Lower leg skin (tissue), 4 donors: ENCODE data around the gene NFX1. TPM values are rescaled to one million over a fixed set of nuclear protein-coding genes. Genes with fewer than 3 reads are reported as not detected.
"Not testable (repeated sequence)": the region's sequence is repeated elsewhere in the genome, so short reads cannot be mapped to it uniquely, and the experiment has no call there.

Source experiments
- DNase-seq, 2 donors: peaks; one replicate each; pipeline ENCODE4 v3.0.0-alpha.2; 2019; ENCODE audit warnings: low spot score in 2 of 2
- H3K4me3 ChIP-seq: fragments of 200-600 bp; sonication (generic); 2 replicates; pipeline ENCODE4 v1.5.1; 2017; ENCODE audit warnings: mild to moderate bottlenecking, low read depth; ENCODE audit not compliant: poor library complexity, severe bottlenecking
- POLR2A ChIP-seq, 2 donors: fragments of 450-650 bp; IDR thresholded peaks; one replicate each; pipeline ENCODE4 v1.6.1; 2016 to 2017; ENCODE audit warnings: antibody characterized with exemption in 2 of 2, mild to moderate bottlenecking in 1 of 2, moderate library complexity in 1 of 2
- WGBS, 2 donors: methylation state at CpG; one replicate each; pipeline ENCODE4 v1.1.5; 2018; 5-methylcytosine and 5-hydroxymethylcytosine counted together
- intact Hi-C: fragments of 100-400 bp; cut with DNase I; formaldehyde crosslinking; loops from one replicate; pipeline ENCODE4 v1.15.0; 2023; ENCODE audit warnings: low total_unique reads
- total RNA-seq, 4 donors: library from RNA; depleted of rRNA; stranded (reverse); fragments of >200 nt; gene quantifications; one replicate each; pipeline ENCODE4 v1.1.0, GENCODE V29; 2016
- TF ChIP-seq, protein P1 (sequence below), 3 donors: fragments of 450-650 bp; IDR thresholded peaks; one replicate each; pipeline ENCODE4 v1.5.1; 2016; ENCODE audit warnings: antibody characterized with exemption in 3 of 3, mild to moderate bottlenecking in 3 of 3, moderate library complexity in 2 of 3

The NFX1 gene
- total RNA-seq, 4 donors from 2014 or later, result 39.3 to 53.6 (median 47.1) TPM

DNA sequence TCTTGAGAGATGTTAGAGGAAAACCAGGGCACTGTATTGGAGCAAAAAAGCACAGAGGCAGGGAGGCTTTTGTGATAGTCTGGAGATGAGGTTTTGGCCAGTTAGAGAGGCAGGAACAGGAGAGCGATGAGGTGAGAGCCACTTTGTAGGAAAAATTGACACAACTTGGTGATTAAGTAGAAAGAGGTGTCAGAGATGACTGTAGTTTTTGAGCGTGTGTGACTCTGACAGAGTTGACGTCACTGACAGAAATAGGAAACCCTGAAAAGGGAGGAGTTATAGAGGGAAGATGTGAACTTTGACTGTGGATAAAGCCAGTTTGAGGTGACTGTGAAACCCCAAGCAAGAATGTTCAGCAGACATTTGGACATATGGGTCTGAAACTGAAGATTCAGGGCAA, 15.7 kb downstream of the NFX1 start:
- no peak overlapping the region for H3K4me3 ChIP-seq
- intact Hi-C loops, result no loop called here
- no peak for DNase-seq
- TF ChIP-seq POLR2A (IDR thresholded peaks at IDR 0.05), result no peak
- TF ChIP-seq, protein P1, sequence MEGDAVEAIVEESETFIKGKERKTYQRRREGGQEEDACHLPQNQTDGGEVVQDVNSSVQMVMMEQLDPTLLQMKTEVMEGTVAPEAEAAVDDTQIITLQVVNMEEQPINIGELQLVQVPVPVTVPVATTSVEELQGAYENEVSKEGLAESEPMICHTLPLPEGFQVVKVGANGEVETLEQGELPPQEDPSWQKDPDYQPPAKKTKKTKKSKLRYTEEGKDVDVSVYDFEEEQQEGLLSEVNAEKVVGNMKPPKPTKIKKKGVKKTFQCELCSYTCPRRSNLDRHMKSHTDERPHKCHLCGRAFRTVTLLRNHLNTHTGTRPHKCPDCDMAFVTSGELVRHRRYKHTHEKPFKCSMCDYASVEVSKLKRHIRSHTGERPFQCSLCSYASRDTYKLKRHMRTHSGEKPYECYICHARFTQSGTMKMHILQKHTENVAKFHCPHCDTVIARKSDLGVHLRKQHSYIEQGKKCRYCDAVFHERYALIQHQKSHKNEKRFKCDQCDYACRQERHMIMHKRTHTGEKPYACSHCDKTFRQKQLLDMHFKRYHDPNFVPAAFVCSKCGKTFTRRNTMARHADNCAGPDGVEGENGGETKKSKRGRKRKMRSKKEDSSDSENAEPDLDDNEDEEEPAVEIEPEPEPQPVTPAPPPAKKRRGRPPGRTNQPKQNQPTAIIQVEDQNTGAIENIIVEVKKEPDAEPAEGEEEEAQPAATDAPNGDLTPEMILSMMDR (IDR thresholded peaks at IDR 0.05), result no peak
- 91 to 95% methylated on average over 3 of the region's 3 CpGs for WGBS, 2 donors

DNA sequence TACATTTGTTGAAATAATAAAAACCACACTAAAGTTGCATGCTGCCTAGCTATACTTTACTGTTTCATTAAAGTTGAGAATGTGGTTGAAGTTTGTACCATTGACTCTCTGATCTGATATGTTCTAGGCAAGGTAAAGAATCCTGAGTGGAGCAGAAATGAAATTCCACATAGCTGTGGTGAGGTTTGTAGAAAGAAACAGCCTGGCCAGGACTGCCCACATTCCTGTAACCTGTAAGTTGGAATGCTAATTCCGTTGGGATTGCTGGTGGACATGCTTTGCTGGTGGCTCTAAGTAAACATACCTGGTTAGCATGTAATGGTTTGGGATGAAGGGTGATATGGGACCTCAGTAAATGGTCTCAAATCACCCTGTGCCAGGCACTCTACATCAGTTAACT, 16.8 kb downstream of the NFX1 start:
- TF ChIP-seq, protein P1 (IDR thresholded peaks at IDR 0.05), result no peak
- no peak for TF ChIP-seq POLR2A (IDR thresholded peaks at IDR 0.05)
- 62 to 92% methylated on average over 1 of the region's 1 CpG for WGBS, 2 donors
- no peak for DNase-seq
- intact Hi-C loops, result no loop called here
- no peak overlapping the region for H3K4me3 ChIP-seq

DNA sequence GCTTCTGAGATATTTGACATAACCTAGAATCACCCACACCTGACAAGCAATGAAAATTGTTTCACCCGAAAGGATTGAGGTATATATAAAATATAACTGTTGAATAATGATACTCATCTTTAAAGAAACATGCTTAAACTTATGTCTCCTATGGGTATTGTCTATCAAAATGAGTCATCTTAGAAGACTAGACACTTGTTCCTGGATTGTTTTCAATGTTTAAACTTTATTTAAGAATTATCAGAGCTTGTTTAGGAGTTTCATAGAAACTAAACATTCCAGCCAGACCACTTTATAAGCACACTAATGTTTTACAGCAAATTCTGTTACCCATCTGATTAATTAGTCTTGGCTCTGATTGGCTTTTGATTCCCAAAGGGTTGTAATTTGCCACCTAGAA, 19.6 kb downstream of the NFX1 start:
- TF ChIP-seq, protein P1 (IDR thresholded peaks at IDR 0.05), result no peak
- no peak for TF ChIP-seq POLR2A (IDR thresholded peaks at IDR 0.05)
- 55 to 72% methylated on average over 1 of the region's 1 CpG for WGBS, 2 donors
- intact Hi-C loops, result no loop called here
- no peak for DNase-seq
- H3K4me3 ChIP-seq, result no peak overlapping the region

DNA sequence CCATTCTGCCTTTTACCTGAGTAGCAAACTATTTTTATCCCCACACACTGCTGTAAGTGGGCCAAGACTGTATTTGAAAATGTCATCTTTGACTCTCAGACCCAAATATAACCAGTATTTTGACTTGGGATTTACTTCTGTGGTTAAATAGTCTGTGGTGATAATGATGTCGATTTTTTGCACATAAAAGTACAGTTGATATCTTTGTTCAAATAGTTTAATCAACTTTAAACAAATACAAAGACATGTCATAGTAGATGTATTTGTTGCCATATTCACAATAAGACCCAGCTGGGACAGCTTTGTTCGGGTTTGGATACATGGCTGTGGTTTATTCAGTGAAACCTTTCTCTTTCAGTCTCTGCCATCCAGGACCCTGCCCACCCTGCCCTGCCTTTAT, 20.4 kb downstream of the NFX1 start:
- DNase-seq, result no peak
- H3K4me3 ChIP-seq, result no peak overlapping the region
- WGBS, 2 donors, result 86 to 89% methylated on average over 2 of the region's 2 CpGs
- intact Hi-C loops, result no loop called here
- no peak for TF ChIP-seq POLR2A (IDR thresholded peaks at IDR 0.05)
- TF ChIP-seq, protein P1 (IDR thresholded peaks at IDR 0.05), result no peak

DNA sequence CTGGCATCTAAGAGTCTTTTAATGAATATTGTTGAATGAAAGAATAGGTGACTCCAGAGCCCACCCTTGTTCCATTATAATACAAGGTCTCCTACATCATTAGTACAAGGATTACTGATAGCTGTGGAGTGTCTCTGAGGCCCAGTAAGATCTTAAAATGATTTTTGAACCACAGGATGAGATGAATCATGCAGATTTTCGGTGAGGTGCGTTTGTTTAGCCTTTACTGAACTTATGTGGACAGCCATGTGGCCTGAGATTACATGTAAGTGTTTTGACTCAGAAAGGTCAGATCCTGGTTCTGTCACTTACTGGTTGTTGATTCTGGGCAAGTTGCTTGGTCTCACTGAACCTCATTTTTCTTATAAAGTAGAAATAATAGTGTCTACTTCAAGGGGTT, 21.6 kb downstream of the NFX1 start:
- intact Hi-C loops, result no loop called here
- H3K4me3 ChIP-seq, result no peak overlapping the region
- no peak for DNase-seq
- 73 to 94% methylated on average over 2 of the region's 2 CpGs for WGBS, 2 donors
- TF ChIP-seq, protein P1 (IDR thresholded peaks at IDR 0.05), result no peak
- no peak for TF ChIP-seq POLR2A (IDR thresholded peaks at IDR 0.05)

DNA sequence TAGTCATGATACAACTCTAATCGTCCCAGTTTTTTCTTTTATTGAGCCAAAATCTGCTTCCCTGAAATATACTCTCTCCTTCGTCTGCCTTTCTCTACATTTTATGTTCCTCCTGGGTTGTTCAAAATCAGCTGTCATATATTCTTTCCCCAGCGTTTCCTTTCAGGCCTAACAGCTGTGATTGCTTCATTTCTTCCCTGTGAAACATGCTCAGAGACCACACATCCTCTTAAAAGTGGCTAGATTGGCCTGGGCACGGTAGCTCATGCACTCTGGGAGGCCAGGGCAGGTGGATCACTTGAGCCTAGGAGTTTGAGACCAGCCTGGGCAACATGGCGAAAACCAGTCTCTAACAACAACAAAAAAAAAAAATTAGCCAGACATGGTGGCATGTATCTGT, 25.1 kb downstream of the NFX1 start:
- intact Hi-C loops, result no loop called here
- 80 to 86% methylated on average over 5 of the region's 5 CpGs for WGBS, 2 donors
- no peak overlapping the region for H3K4me3 ChIP-seq
- DNase-seq, result no peak
- no peak for TF ChIP-seq POLR2A (IDR thresholded peaks at IDR 0.05)
- TF ChIP-seq, protein P1 (IDR thresholded peaks at IDR 0.05), result no peak

DNA sequence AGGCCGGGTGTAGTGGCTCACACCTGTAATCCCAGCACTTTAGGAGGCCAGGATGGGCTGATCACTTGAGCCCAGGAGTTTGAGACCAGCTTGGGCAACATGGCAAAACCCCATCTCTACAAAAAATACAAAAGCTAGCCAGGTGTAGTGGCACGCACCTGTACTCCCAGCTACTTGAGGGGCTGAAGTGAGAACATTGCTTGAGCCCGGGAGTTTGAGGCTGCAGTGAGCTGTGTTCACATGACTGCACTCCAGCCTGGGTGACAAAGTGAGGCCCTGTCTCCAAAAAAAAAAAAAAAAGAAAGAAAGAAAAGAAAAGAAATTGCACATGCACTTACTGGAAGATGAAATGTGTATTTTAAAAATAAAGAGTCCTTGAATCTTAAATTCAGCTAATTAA, 26.8 kb downstream of the NFX1 start:
- intact Hi-C loops, H3K4me3 ChIP-seq, DNase-seq: not testable (repeated sequence)
- WGBS, 2 donors, result 97 to 99% methylated on average over 3 of the region's 3 CpGs
